Measurements from ENCODE around the gene CTDSPL. TPM values are rescaled to one million over a fixed set of nuclear protein-coding genes. Genes with fewer than 3 reads are reported as not detected.

The CTDSPL gene
- total and polyA plus RNA-seq, 4 donors, result 21.3 to 48.0 (median 35.4) TPM

DNA sequence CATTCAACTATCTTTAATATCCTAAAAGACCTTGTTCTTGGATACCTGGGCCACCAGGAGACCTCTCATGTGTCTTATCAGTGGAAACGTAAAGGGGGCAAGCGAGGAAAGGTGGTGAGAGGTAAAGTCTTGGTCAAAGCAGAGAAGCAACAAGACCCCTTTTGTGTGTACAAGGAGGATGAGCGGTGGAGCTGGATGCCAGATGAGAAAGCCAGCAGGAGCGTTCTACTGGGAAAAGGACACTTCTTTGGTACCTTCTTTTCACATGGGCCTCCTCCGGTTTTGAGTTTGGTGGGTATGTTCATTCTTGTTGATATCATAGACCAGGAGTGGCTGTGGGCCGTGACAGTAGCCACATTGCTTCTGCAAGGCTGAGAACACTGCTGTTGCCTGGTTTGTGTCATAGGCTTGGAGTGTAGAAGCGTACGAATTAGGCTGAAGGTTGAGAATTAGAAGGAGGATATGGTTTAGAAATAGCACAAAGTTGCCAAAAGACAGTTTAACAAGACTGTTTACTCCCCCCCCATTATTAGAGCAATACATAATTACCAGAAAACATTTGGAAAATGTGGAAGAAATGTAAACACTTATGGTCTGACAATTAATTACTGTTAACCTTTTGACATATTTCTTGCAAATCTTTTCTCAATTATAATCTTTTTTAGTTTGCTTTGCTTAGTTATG lies 82.1 kb downstream of the CTDSPL start:
- H3K27me3 ChIP-seq (ENCODE audit: control insufficient read depth in 1 of 2, insufficient read depth in 2 of 2, low read length in 1 of 2), result no peaks in the 10 kb centered on the region
- WGBS, 2 donors, result 90 to 91% methylated on average over 8 of the region's 8 CpGs
- no peak overlapping the region for H3K27ac ChIP-seq (ENCODE audit: low read depth in 1 of 2, low read length in 2 of 2)
- H3K9me3 ChIP-seq (ENCODE audit: control insufficient read depth, low read length), result no peaks in the 10 kb centered on the region
- intact Hi-C loops (cut with DNase I), result no loop called here
- ATAC-seq (ENCODE audit: low FRiP score) (no peak), DNase-seq (no peak)
- no peaks in the 10 kb centered on the region for H3K36me3 ChIP-seq (ENCODE audit: control insufficient read depth in 1 of 2, insufficient read depth in 2 of 2, low read length in 1 of 2)
- no peaks in the 10 kb centered on the region for H3K4me1 ChIP-seq (ENCODE audit: control insufficient read depth in 1 of 2, insufficient read depth in 2 of 2, low read length in 2 of 2)
- H3K4me3 ChIP-seq (ENCODE audit: low read length in 2 of 2), result no peak overlapping the region

DNA sequence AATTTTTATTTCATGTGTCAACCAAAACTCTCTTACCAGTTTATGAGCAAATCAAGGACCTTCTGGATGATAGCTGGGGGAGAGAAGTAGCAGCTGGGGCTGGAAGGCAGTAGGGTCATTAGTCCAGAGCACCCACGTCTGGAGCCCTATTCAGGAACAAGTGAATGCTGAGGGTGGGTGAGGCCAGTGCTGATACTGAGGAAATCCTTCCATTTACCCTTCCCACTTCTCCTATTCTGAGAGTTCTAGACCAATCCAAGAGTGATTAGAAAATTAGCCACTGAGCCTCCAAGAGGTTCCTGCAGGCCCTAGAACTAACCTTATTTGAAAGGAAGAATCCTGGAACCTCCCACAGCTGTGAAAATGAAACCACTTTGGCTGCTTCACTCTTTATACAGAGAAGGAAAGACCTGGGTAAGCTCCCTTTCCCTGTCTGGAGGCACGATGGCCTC lies 82.7 kb downstream of the CTDSPL start:
- H3K4me1 ChIP-seq (ENCODE audit: control insufficient read depth in 1 of 2, insufficient read depth in 2 of 2, low read length in 2 of 2), result no peaks in the 10 kb centered on the region
- ATAC-seq (ENCODE audit: low FRiP score) (no peak), DNase-seq (no peak)
- intact Hi-C loops (cut with DNase I), result no loop called here
- no peaks in the 10 kb centered on the region for H3K27me3 ChIP-seq (ENCODE audit: control insufficient read depth in 1 of 2, insufficient read depth in 2 of 2, low read length in 1 of 2)
- no peak overlapping the region for H3K27ac ChIP-seq (ENCODE audit: low read depth in 1 of 2, low read length in 2 of 2)
- WGBS, 2 donors, result 15 to 29% methylated on average over 2 of the region's 2 CpGs
- H3K36me3 ChIP-seq (ENCODE audit: control insufficient read depth in 1 of 2, insufficient read depth in 2 of 2, low read length in 1 of 2), result no peaks in the 10 kb centered on the region
- H3K9me3 ChIP-seq (ENCODE audit: control insufficient read depth, low read length), result no peaks in the 10 kb centered on the region
- H3K4me3 ChIP-seq (ENCODE audit: low read length in 2 of 2), result no peak overlapping the region

DNA sequence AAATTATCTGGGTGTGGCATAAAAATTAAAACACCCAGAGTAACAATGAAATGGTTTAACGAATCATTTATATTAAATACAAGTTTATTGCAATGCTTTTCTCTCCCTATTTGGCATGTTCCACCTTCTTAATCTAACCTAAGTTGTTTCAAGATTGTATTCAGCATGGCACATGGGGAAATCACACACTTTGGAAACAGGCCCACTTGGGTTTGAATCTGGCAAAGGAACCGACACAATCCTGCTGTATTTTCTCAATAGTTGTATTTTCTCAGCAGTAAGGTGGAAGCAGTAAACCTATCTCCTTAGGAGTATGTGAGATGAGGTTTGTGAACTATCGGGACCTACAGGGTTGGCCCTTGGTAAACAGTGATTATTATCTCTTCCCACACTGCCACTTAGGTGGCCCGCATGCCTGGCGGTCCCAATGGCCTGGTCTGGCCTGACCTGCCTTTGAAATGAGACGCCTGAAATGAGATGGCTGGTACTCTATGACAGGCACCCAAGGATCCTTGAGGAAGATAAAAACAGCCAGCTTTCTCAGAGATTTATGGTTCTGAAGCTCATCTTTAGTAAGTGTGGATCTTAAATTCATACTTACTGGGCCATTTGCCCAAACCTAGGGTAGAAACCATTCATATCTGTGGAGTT lies 83.6 kb downstream of the CTDSPL start:
- DNase-seq, result no peak
- intact Hi-C loops (cut with DNase I), result no loop called here
- no peak for ATAC-seq (ENCODE audit: low FRiP score)
- H3K36me3 ChIP-seq (ENCODE audit: control insufficient read depth in 1 of 2, insufficient read depth in 2 of 2, low read length in 1 of 2), result no peaks in the 10 kb centered on the region
- H3K9me3 ChIP-seq (ENCODE audit: control insufficient read depth, low read length), result no peaks in the 10 kb centered on the region
- H3K27me3 ChIP-seq (ENCODE audit: control insufficient read depth in 1 of 2, insufficient read depth in 2 of 2, low read length in 1 of 2), result no peaks in the 10 kb centered on the region
- peak overlapping the region in 1 of 2 donors; percentile 46 for H3K27ac ChIP-seq (ENCODE audit: low read depth in 1 of 2, low read length in 2 of 2)
- H3K4me1 ChIP-seq (ENCODE audit: control insufficient read depth in 1 of 2, insufficient read depth in 2 of 2, low read length in 2 of 2), result peaks cover 0 to 3% of the 10 kb centered on the region in 2 donors
- WGBS, 2 donors, result 65 to 71% methylated on average over 6 of the region's 6 CpGs
- no peak overlapping the region for H3K4me3 ChIP-seq (ENCODE audit: low read length in 2 of 2)

DNA sequence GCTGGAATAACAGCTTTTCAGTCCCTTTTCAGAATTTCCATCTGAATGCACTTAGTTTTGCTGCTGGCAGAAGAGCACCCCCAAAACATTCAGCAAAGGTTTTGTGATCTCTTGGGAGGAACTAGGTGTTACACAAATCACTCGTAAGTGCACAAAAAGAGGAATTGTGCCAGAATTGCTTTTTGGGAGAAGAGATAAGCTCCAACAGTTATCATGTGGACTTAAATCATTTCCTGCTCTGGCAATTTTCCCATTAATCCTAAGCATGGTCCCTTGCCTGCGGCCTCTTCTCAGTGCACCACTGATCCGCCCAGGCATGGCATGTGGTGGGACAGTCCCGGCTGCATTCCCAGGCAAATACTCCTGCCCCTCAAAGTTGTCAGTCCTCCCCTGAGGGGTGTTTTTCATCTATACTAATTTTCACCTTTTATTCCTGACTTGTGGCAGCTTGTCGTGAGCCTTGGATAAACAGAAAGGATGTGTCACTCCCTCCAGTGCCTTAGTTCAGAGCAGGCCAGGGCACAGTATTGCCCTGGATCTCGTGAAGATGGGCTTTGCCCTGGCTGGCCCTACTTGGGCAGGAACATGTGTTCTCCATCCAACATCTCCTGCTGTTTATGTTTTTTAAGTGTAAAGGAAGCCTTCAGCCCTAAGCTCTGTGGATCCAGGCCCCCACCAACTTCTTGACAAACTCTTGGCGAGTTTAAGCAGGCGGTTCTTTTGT lies 84.3 kb downstream of the CTDSPL start:
- 16 to 22% methylated on average over 8 of the region's 8 CpGs for WGBS, 2 donors
- Histone ChIP-seq H3K9me3 (ENCODE audit: control insufficient read depth, low read length) (no peaks in the 10 kb centered on the region), H3K4me1 (ENCODE audit: control insufficient read depth in 1 of 2, insufficient read depth in 2 of 2, low read length in 2 of 2) (peaks cover 0 to 3% of the 10 kb centered on the region in 2 donors), H3K36me3 (ENCODE audit: control insufficient read depth in 1 of 2, insufficient read depth in 2 of 2, low read length in 1 of 2) (no peaks in the 10 kb centered on the region), H3K4me3 (ENCODE audit: low read length in 2 of 2) (no peak overlapping the region), H3K27ac (ENCODE audit: low read depth in 1 of 2, low read length in 2 of 2) (peak overlapping the region; percentile 24 to 48), H3K27me3 (ENCODE audit: control insufficient read depth in 1 of 2, insufficient read depth in 2 of 2, low read length in 1 of 2) (no peaks in the 10 kb centered on the region)
- ATAC-seq (ENCODE audit: low FRiP score) (peak; percentile 64), DNase-seq (no peak)
- intact Hi-C loops (cut with DNase I), result no loop called here

DNA sequence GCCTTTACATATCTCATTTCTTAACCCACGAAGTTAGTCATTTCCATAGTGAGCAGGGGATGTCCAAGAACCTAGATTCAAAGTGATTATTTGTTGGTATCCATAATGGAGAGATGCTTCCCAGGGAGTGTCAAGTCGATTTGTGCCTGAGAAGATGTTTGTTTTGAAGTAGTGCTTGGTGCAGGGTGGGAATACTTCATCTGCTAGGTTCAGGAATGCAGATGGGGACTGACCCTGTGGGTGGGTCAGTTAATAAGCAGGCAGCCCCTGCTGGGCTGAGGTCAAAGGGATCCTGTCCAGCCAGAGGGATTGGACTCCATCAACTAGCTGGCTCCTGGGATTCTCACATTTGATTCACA lies 84.8 kb downstream of the CTDSPL start:
- DNase-seq (no peak), ATAC-seq (ENCODE audit: low FRiP score) (no peak)
- Histone ChIP-seq H3K4me1 (ENCODE audit: control insufficient read depth in 1 of 2, insufficient read depth in 2 of 2, low read length in 2 of 2) (peaks cover 0 to 3% of the 10 kb centered on the region in 2 donors), H3K36me3 (ENCODE audit: control insufficient read depth in 1 of 2, insufficient read depth in 2 of 2, low read length in 1 of 2) (no peaks in the 10 kb centered on the region), H3K9me3 (ENCODE audit: control insufficient read depth, low read length) (no peaks in the 10 kb centered on the region), H3K27ac (ENCODE audit: low read depth in 1 of 2, low read length in 2 of 2) (peak overlapping the region in 1 of 2 donors; percentile 24), H3K4me3 (ENCODE audit: low read length in 2 of 2) (no peak overlapping the region), H3K27me3 (ENCODE audit: control insufficient read depth in 1 of 2, insufficient read depth in 2 of 2, low read length in 1 of 2) (no peaks in the 10 kb centered on the region)
- 34 to 37% methylated on average over 2 of the region's 2 CpGs for WGBS, 2 donors
- intact Hi-C loops (cut with DNase I), result no loop called here

DNA sequence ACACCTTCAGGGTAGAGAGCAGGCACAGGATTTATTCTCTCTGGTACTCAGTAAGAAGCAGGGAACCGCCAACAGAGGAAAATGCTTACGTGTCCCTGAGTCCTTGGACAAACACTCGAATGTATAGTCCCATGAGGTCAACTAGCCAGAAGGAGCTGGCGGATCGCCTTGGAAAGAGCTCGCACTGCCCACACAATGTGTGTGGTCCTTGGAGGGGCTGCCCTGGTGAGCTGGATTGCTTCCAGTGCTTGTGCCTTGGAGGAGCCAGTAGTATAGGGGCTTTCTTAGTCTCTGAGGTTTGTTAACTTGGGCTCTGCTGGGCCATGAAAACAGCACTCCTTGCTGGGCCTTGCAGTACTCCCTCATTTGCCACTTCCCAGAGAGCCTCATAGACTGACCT lies 88.2 kb downstream of the CTDSPL start:
- DNase-seq, result peak in 1 of 2 donors; percentile 53
- H3K27ac ChIP-seq (ENCODE audit: low read depth in 1 of 2, low read length in 2 of 2), result peak overlapping the region; percentile 90 to 91
- peak; percentile 28 for ATAC-seq (ENCODE audit: low FRiP score)

DNA sequence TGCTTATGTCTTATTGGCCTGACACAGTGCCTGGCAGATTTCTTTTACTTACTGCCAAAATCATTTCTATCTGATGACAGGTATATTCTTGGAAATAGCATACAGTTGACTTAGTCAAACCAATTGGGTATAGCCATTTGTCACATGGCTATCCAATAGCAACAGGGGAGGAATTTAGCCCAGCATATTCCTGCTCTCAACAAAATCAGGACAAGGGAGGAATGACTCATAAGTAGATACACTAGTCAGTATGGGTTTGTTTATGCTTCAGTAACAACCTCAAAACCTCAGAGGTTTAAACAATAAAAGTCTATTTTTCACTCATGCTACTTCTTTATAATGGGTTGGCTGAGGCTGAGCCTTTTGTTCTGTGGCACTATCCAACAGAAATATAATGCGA lies 90.9 kb downstream of the CTDSPL start:
- ATAC-seq (ENCODE audit: low FRiP score) (no peak), DNase-seq (no peak)
- Histone ChIP-seq H3K27ac (ENCODE audit: low read depth in 1 of 2, low read length in 2 of 2) (peak overlapping the region; percentile 5 to 14), H3K27me3 (ENCODE audit: control insufficient read depth in 1 of 2, insufficient read depth in 2 of 2, low read length in 1 of 2) (no peaks in the 10 kb centered on the region), H3K4me1 (ENCODE audit: control insufficient read depth in 1 of 2, insufficient read depth in 2 of 2, low read length in 2 of 2) (peaks cover 4 to 6% of the 10 kb centered on the region in 2 donors), H3K9me3 (ENCODE audit: control insufficient read depth, low read length) (no peaks in the 10 kb centered on the region), H3K36me3 (ENCODE audit: control insufficient read depth in 1 of 2, insufficient read depth in 2 of 2, low read length in 1 of 2) (no peaks in the 10 kb centered on the region), H3K4me3 (ENCODE audit: low read length in 2 of 2) (no peak overlapping the region)
- intact Hi-C loops (cut with DNase I), result no loop called here
- WGBS, 2 donors, result 95 to 98% methylated on average over 1 of the region's 1 CpG

More for the DNA sequence above, 88.2 kb downstream of the CTDSPL start:
- Histone ChIP-seq H3K9me3 (ENCODE audit: control insufficient read depth, low read length) (no peaks in the 10 kb centered on the region), H3K27me3 (ENCODE audit: control insufficient read depth in 1 of 2, insufficient read depth in 2 of 2, low read length in 1 of 2) (no peaks in the 10 kb centered on the region), H3K36me3 (ENCODE audit: control insufficient read depth in 1 of 2, insufficient read depth in 2 of 2, low read length in 1 of 2) (no peaks in the 10 kb centered on the region), H3K4me3 (ENCODE audit: low read length in 2 of 2) (no peak overlapping the region), H3K4me1 (ENCODE audit: control insufficient read depth in 1 of 2, insufficient read depth in 2 of 2, low read length in 2 of 2) (peaks cover 0 to 6% of the 10 kb centered on the region in 2 donors)
- 3 to 9% methylated on average over 6 of the region's 6 CpGs for WGBS, 2 donors
- intact Hi-C loops (cut with DNase I), result no loop called here

GRCh38 chr3:37953226-37953625 lies 91.5 kb downstream of the CTDSPL start:
- no peak for ATAC-seq (ENCODE audit: low FRiP score)
- peaks cover 4 to 6% of the 10 kb centered on the region in 2 donors for H3K4me1 ChIP-seq (ENCODE audit: control insufficient read depth in 1 of 2, insufficient read depth in 2 of 2, low read length in 2 of 2)
- H3K36me3 ChIP-seq (ENCODE audit: control insufficient read depth in 1 of 2, insufficient read depth in 2 of 2, low read length in 1 of 2), result no peaks in the 10 kb centered on the region
- no peaks in the 10 kb centered on the region for H3K27me3 ChIP-seq (ENCODE audit: control insufficient read depth in 1 of 2, insufficient read depth in 2 of 2, low read length in 1 of 2)
- DNase-seq, result no peak
- intact Hi-C loops (cut with DNase I), result no loop called here
- H3K27ac ChIP-seq (ENCODE audit: low read depth in 1 of 2, low read length in 2 of 2), result no peak overlapping the region
- H3K9me3 ChIP-seq (ENCODE audit: control insufficient read depth, low read length), result no peaks in the 10 kb centered on the region
- 97 to 99% methylated on average over 2 of the region's 2 CpGs for WGBS, 2 donors
- no peak overlapping the region for H3K4me3 ChIP-seq (ENCODE audit: low read length in 2 of 2)
